Transverse colon (tissue), 3 donors: ENCODE results near the gene TNRC6C.

Experiments
- CTCF ChIP-seq, 5 experiments: fragments of 200-600 bp in 3 of 5; fragments of 450-650 bp in 2 of 5; sonication (generic) in 3 of 5; IDR thresholded peaks; 1 replicate in 2 of 5; 2 replicates in 3 of 5; pipeline ENCODE4 v1.5.1; 2016 to 2017; ENCODE audit warnings: antibody characterized with exemption in 5 of 5, inconsistent platforms in 3 of 5, mild to moderate bottlenecking in 2 of 5, moderate library complexity in 1 of 5
- POLR2A ChIP-seq: fragments of 450-650 bp; IDR thresholded peaks from one replicate; pipeline ENCODE4 v1.6.1; 2016; ENCODE audit warnings: antibody characterized with exemption, mild to moderate bottlenecking, moderate library complexity

- TF ChIP-seq CTCF (IDR thresholded peaks at IDR 0.05): no peak
- no peak for TF ChIP-seq POLR2A
Measured at GRCh38 chr17:78051186-78051972, 92.9 kb downstream of the TNRC6C start.
